Adrenal gland (tissue), 12 donors: ENCODE results near the gene TECTB. TPM values are rescaled to one million over a fixed set of nuclear protein-coding genes. Genes with fewer than 3 reads are reported as not detected.

Source experiments
- DNase-seq, 7 donors: peaks; one replicate each; pipeline ENCODE4 v3.0.0-alpha.2; 2019 to 2020
- H3K27ac ChIP-seq, 5 donors: fragments of 200-600 bp; sonication (generic) in 4 of 5; 1 replicate in 3 of 5; 2 replicates in 2 of 5; pipeline versions ENCODE4 v1.5.1 to v1.8.0; 2016 to 2020; ENCODE audit warnings: mild to moderate bottlenecking in 1 of 5
- H3K27me3 ChIP-seq: fragments of 200-600 bp; 2 replicates; pipeline ENCODE4 v1.8.0; 2021
- H3K36me3 ChIP-seq, 2 donors: fragments of 200-600 bp; replicated peaks in 1 of 2; 1 replicate in 1 of 2; 2 replicates in 1 of 2; pipeline versions ENCODE4 v1.5.1 to v1.8.0; 2018 to 2022
- H3K4me1 ChIP-seq, 2 donors: fragments of 200-600 bp; replicated peaks in 1 of 2; 1 replicate in 1 of 2; 2 replicates in 1 of 2; pipeline versions ENCODE4 v1.5.1 to v1.8.0; 2018 to 2021
- H3K4me3 ChIP-seq, 4 donors: fragments of 200-600 bp; sonication (generic) in 3 of 4; one replicate each; pipeline ENCODE4 v1.5.1; 2016 to 2018
- H3K9me3 ChIP-seq, 3 donors: fragments of 200-600 bp; sonication (generic) in 1 of 3; replicated peaks in 1 of 3; 1 replicate in 2 of 3; 2 replicates in 1 of 3; pipeline versions ENCODE4 v1.5.1 to v1.8.0; 2016 to 2021
- POLR2A ChIP-seq, 2 donors: fragments of 450-650 bp; IDR thresholded peaks; one replicate each; pipeline ENCODE4 v1.6.1; 2017; ENCODE audit warnings: antibody characterized with exemption in 2 of 2, mild to moderate bottlenecking in 2 of 2, moderate library complexity in 1 of 2
- WGBS, 4 donors: extraction: QIAGEN DNeasy Blood & Tissue Kit in 2 of 4; methylation state at CpG; one replicate each; pipeline versions ENCODE4 v1.1.5 to v1.1.7; 2013 to 2017; 5-methylcytosine and 5-hydroxymethylcytosine counted together
- intact Hi-C, 2 donors: fragments of 100-400 bp; cut with DNase I; formaldehyde crosslinking; loops; one replicate each; pipeline versions ENCODE4 v1.14.1 to v1.15.0; 2022 to 2023
- microRNA-seq, 3 donors: library from miRNA; unstranded; fragments of <30 nt; microRNA quantifications; one replicate each; pipeline ENCODE4, GENCODE V29; 2017 to 2020
- polyA plus RNA-seq, 3 donors: library from polyadenylated mRNA; stranded (reverse); fragments of 200-250 nt in 2 of 3; fragments of 350-450 nt in 1 of 3; fragmentation: Illumina TruSeq in 1 of 3; extraction: RNeasy Lipid Tissue Mini Kit (QIAGEN cat#74804) in 1 of 3; gene quantifications; one replicate each; pipeline ENCODE4 v1.2.3, GENCODE V29; 2013 to 2014
- small RNA-seq, 2 donors: library from RNA; depleted of rRNA; stranded (forward); fragments of <200 nt; gene quantifications; one replicate each; pipeline ENCODE3, GENCODE V24; 2016
- total RNA-seq, 9 donors: library from RNA; depleted of rRNA in 4 of 9; stranded (reverse); fragments of >200 nt in 4 of 9; fragments of 120-200 nt in 1 of 9; fragmentation: NEBNext Ultra II Directional in 1 of 9; extraction: Animal tissue kit (Norgen Biotek cat#: 25700) in 1 of 9; gene quantifications; one replicate each; pipeline versions ENCODE4 v1.1.0 to v1.2.4, GENCODE V29; 2013 to 2023
- TF ChIP-seq, protein P1 (sequence below), 6 experiments: fragments of 450-650 bp in 4 of 6; fragments of 200-600 bp in 2 of 6; sonication (generic) in 1 of 6; IDR thresholded peaks; 1 replicate in 5 of 6; 2 replicates in 1 of 6; pipeline versions ENCODE4 v1.5.1 to v1.8.0; 2016 to 2021; ENCODE audit warnings: antibody characterized with exemption in 6 of 6, mild to moderate bottlenecking in 2 of 6, moderate library complexity in 1 of 6
- donor health status: healthy with polysubstance abuse.
- donor health status: Bipolar disorder and iron deficiency.
- donor health status: DM: yes; HTN: yes; CAD: no.
- donor health status: DM: no; HTN: no; CAD: no.
- donor health status: DM: no; HTN: no; CAD: no.
- donor health status: DM: yes; HTN: yes; CAD: no.

The TECTB gene
- total and polyA plus RNA-seq, 12 donors, result not detected

DNA sequence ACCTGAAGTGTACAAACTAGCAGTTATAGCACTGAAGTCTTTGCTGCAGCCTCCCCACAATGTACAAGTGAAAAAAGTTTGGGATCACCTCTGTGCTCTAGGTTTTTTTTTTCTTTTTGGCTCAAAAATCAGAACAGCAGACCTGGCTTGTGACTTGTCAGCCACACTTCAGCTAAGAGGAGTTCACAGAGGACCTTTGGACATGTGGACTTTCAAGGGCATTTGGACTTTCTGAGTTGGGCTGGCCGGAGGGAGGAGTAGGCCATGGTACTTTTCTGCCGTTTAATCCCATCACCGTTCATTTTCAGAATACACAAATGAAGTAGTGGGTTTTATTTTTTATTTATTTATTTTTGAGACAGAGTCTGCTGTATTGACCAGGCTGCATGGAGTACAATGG lies 68.8 kb downstream of the TECTB start:
- intact Hi-C loops, result no loop called here
- WGBS, 4 donors, result 72 to 94% (median 75%) methylated on average over 3 of the region's 3 CpGs

DNA sequence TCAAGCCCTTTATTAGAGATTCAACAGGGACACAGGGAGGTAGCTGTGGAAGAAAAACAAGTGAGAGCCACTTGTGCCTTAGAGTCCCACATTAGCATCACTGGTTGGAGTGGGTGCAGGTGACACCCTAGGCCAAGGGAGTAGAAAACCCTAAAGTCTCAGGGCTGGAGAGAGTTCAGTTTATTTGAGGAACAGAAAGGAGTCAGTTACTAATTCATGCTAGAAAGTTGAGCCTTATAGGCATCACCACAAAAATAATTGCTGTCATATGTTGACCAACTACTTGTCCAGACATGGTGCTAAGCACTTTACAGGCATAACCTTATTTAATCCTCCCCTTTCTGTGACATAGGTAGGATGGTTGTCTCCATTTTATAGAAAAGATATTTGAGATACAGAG lies 69.8 kb downstream of the TECTB start:
- no peak for DNase-seq
- H3K9me3 ChIP-seq, result no peaks in the 10 kb centered on the region
- intact Hi-C loops, result no loop called here
- TF ChIP-seq, protein P1, sequence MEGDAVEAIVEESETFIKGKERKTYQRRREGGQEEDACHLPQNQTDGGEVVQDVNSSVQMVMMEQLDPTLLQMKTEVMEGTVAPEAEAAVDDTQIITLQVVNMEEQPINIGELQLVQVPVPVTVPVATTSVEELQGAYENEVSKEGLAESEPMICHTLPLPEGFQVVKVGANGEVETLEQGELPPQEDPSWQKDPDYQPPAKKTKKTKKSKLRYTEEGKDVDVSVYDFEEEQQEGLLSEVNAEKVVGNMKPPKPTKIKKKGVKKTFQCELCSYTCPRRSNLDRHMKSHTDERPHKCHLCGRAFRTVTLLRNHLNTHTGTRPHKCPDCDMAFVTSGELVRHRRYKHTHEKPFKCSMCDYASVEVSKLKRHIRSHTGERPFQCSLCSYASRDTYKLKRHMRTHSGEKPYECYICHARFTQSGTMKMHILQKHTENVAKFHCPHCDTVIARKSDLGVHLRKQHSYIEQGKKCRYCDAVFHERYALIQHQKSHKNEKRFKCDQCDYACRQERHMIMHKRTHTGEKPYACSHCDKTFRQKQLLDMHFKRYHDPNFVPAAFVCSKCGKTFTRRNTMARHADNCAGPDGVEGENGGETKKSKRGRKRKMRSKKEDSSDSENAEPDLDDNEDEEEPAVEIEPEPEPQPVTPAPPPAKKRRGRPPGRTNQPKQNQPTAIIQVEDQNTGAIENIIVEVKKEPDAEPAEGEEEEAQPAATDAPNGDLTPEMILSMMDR (IDR thresholded peaks at IDR 0.05), result no peak
- no peak for TF ChIP-seq POLR2A (IDR thresholded peaks at IDR 0.05)
- no peak overlapping the region for H3K4me3 ChIP-seq
- H3K36me3 ChIP-seq, result no peaks in the 10 kb centered on the region
- H3K4me1 ChIP-seq, result no peaks in the 10 kb centered on the region
- H3K27ac ChIP-seq, result no peak overlapping the region
- no peaks in the 10 kb centered on the region for H3K27me3 ChIP-seq

More for the DNA sequence above, 68.8 kb downstream of the TECTB start:
- DNase-seq, result no peak
- Histone ChIP-seq H3K27me3 (no peaks in the 10 kb centered on the region), H3K4me3 (no peak overlapping the region), H3K4me1 (no peaks in the 10 kb centered on the region), H3K36me3 (no peaks in the 10 kb centered on the region), H3K27ac (no peak overlapping the region), H3K9me3 (no peaks in the 10 kb centered on the region)
- no peak for TF ChIP-seq POLR2A (IDR thresholded peaks at IDR 0.05)
- TF ChIP-seq, protein P1 (IDR thresholded peaks at IDR 0.05), result no peak

Small RNA genes within 50 kb of the gene (microRNA-seq; reads per million reads assigned to microRNA genes)
- gene MIR6715A (0 reads per million in 3 donors), gene MIR6715B (0 reads per million in 3 donors)

Small RNA genes within 50 kb of the gene (small RNA-seq; reads per million reads assigned to genes)
- gene MIR6715A, result 0 reads per million in 2 donors

Other genes with a start within 250 kb of the TECTB start
- 100 to 1,000 TPM in 6 of 9 donors, 10 to 100 TPM in 3; 65.3 to 297 (median 112) TPM for gene GPAM, start 99.6 kb upstream of the TECTB start, total RNA-seq
- 10 to 100 TPM; 15.9 to 97.6 (median 34.2) TPM for gene GPAM, start 99.6 kb upstream of the TECTB start, polyA plus RNA-seq
- 1 to 10 TPM; 2.1 to 8.6 (median 6.2) TPM for gene ACSL5, start 90.7 kb downstream of the TECTB start, total RNA-seq
- 1 to 10 TPM; 4.9 to 7.5 (median 7.4) TPM for gene ACSL5, start 90.7 kb downstream of the TECTB start, polyA plus RNA-seq
- gene ZDHHC6, start 163.5 kb downstream of the TECTB start, total RNA-seq, result 10 to 100 TPM; 10.8 to 36.7 (median 26.6) TPM
- gene ZDHHC6, start 163.5 kb downstream of the TECTB start, polyA plus RNA-seq, result 10 to 100 TPM; 43.2 to 51.9 (median 48.8) TPM
- gene VTI1A, start 163.8 kb downstream of the TECTB start, total RNA-seq, result 10 to 100 TPM; 18.1 to 64.1 (median 28.1) TPM
- 10 to 100 TPM in 1 of 3 donors, 1 to 10 TPM in 2; 5.2 to 21.6 (median 9.7) TPM for gene VTI1A, start 163.8 kb downstream of the TECTB start, polyA plus RNA-seq